ENCODE results near the gene PPIP5K1.

The PPIP5K1 gene

GRCh38 chr15:43499635-43500034 lies 90.4 kb downstream of the PPIP5K1 start:
- TF ChIP-seq, protein P1, sequence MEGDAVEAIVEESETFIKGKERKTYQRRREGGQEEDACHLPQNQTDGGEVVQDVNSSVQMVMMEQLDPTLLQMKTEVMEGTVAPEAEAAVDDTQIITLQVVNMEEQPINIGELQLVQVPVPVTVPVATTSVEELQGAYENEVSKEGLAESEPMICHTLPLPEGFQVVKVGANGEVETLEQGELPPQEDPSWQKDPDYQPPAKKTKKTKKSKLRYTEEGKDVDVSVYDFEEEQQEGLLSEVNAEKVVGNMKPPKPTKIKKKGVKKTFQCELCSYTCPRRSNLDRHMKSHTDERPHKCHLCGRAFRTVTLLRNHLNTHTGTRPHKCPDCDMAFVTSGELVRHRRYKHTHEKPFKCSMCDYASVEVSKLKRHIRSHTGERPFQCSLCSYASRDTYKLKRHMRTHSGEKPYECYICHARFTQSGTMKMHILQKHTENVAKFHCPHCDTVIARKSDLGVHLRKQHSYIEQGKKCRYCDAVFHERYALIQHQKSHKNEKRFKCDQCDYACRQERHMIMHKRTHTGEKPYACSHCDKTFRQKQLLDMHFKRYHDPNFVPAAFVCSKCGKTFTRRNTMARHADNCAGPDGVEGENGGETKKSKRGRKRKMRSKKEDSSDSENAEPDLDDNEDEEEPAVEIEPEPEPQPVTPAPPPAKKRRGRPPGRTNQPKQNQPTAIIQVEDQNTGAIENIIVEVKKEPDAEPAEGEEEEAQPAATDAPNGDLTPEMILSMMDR (IDR thresholded peaks at IDR 0.05; ENCODE audit: insufficient read depth, low read depth, low read length, missing control alignments), result no peak
- no peak for DNase-seq (ENCODE audit: low read depth)

GRCh38 chr15:43498990-43499389 lies 91.0 kb downstream of the PPIP5K1 start:
- TF ChIP-seq, protein P1 (IDR thresholded peaks at IDR 0.05; ENCODE audit: insufficient read depth, low read depth, low read length, missing control alignments), result no peak
- DNase-seq (ENCODE audit: low read depth), result no peak
- no peak overlapping the region for H3K4me3 ChIP-seq (ENCODE audit: low read length)

More at GRCh38 chr15:43499635-43500034, 90.4 kb downstream of the PPIP5K1 start:
- H3K4me3 ChIP-seq (ENCODE audit: low read length), result no peak overlapping the region

GRCh38 chr15:43493703-43494472 lies 96.1 kb downstream of the PPIP5K1 start:
- H3K4me3 ChIP-seq (ENCODE audit: low read length), result peak overlapping the region; percentile 87
- no peak for DNase-seq (ENCODE audit: low read depth)

GRCh38 chr15:43492673-43493601 lies 97.1 kb downstream of the PPIP5K1 start, which contains the start of gene TP53BP1:
Gene TP53BP1, minus strand, starts transcription at chr15:43493156. Its CDS starts 113 bp downstream, at chr15:43493043.
- TF ChIP-seq, protein P1 (IDR thresholded peaks at IDR 0.05; ENCODE audit: insufficient read depth, low read depth, low read length, missing control alignments), result no peak
- peak; percentile 94 for DNase-seq (ENCODE audit: low read depth)
- H3K4me3 ChIP-seq (ENCODE audit: low read length), result peak within 1 kb of the TSS; percentile 87

More at GRCh38 chr15:43493703-43494472, 96.1 kb downstream of the PPIP5K1 start:
- TF ChIP-seq, protein P1 (IDR thresholded peaks at IDR 0.05; ENCODE audit: insufficient read depth, low read depth, low read length, missing control alignments), result no peak

- peak overlapping the region; percentile 87 for H3K4me3 ChIP-seq (ENCODE audit: low read length)
- DNase-seq (ENCODE audit: low read depth), result no peak
- TF ChIP-seq, protein P1 (IDR thresholded peaks at IDR 0.05; ENCODE audit: insufficient read depth, low read depth, low read length, missing control alignments), result no peak
Measured at GRCh38 chr15:43492266-43492665, 97.7 kb downstream of the PPIP5K1 start.

DNA sequence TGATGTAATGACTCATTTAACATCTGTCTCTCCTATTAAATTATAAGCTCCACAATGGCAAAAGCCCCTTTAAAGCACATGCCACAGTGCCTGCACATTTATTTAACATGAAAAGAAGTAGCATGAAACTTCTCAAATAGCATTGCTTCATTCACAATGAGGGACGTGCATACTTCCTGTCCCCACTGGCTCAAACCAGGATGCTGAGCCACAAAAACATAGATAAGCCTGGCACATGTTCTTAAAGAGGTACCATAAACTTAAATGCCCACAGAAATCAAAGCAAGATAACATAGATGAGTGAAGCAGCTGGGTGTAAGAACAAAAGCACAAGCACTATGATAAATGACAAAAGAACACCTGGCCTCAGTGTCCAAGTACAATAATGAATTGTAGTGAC lies 100.8 kb downstream of the PPIP5K1 start:
- TF ChIP-seq, protein P1 (IDR thresholded peaks at IDR 0.05; ENCODE audit: insufficient read depth, low read depth, low read length, missing control alignments), result no peak
- DNase-seq (ENCODE audit: low read depth), result no peak
- H3K4me3 ChIP-seq (ENCODE audit: low read length), result no peak overlapping the region
